Measurements from ENCODE around the gene OBSCN. TPM values are rescaled to one million over a fixed set of nuclear protein-coding genes. Genes with fewer than 3 reads are reported as not detected.

Gene OBSCN
- total RNA-seq, 1 donor from 2014 or later: 17.5 TPM

GRCh38 chr1:228218513-228219244 is 10.8 kb downstream of the OBSCN start:
- no peak for FAIRE-seq
- Histone ChIP-seq H4K20me1 (ENCODE audit: insufficient read depth, low read length) (no peaks in the 10 kb centered on the region), H3K4me2 (ENCODE audit: low read length) (no peak overlapping the region), H3K36me3 (ENCODE audit: insufficient read depth, low read length) (no peaks in the 10 kb centered on the region), H3K27me3 (ENCODE audit: insufficient read depth, low read length) (no peaks in the 10 kb centered on the region), H3K27ac (ENCODE audit: low read depth, low read length) (no peak overlapping the region), H3K4me1 (ENCODE audit: insufficient read depth, low read length) (no peaks in the 10 kb centered on the region), H3K79me2 (ENCODE audit: insufficient read depth, low read length) (no peaks in the 10 kb centered on the region), H3K9me3 (ENCODE audit: insufficient read depth, low read depth, low read length) (no peaks in the 10 kb centered on the region), H3K9ac (ENCODE audit: low read length) (no peak overlapping the region), H3K4me3 (ENCODE audit: insufficient read depth, low read depth, low read length) (no peak overlapping the region), H2AFZ (ENCODE audit: low read depth, low read length) (no peak overlapping the region)
- Mint-ChIP-seq H3K27ac (ENCODE audit: unreplicated experiment) (no peak overlapping the region), H3K36me3 (ENCODE audit: low read depth, unreplicated experiment) (peaks cover 17% of the 10 kb centered on the region), H3K4me3 (ENCODE audit: unreplicated experiment) (no peak overlapping the region), H3K9me3 (ENCODE audit: unreplicated experiment) (no peaks in the 10 kb centered on the region), H3K27me3 (ENCODE audit: low read depth, unreplicated experiment) (no peaks in the 10 kb centered on the region), H3K4me1 (ENCODE audit: low read depth, unreplicated experiment) (no peaks in the 10 kb centered on the region)
- DNase-seq (ENCODE audit: low read depth): no peak
- TF ChIP-seq EZH2 (IDR thresholded peaks at IDR 0.05; ENCODE audit: insufficient read depth, low read length): no peak
- TF ChIP-seq CTCF (IDR thresholded peaks at IDR 0.05; ENCODE audit: insufficient read depth, low read depth, low read length): no peak

GRCh38 chr1:228219245-228219961 is 11.6 kb downstream of the OBSCN start:
- Mint-ChIP-seq H3K4me1 (ENCODE audit: low read depth, unreplicated experiment) (no peaks in the 10 kb centered on the region), H3K27me3 (ENCODE audit: low read depth, unreplicated experiment) (no peaks in the 10 kb centered on the region), H3K36me3 (ENCODE audit: low read depth, unreplicated experiment) (peaks cover 21% of the 10 kb centered on the region), H3K27ac (ENCODE audit: unreplicated experiment) (no peak overlapping the region), H3K4me3 (ENCODE audit: unreplicated experiment) (no peak overlapping the region), H3K9me3 (ENCODE audit: unreplicated experiment) (peaks cover 2% of the 10 kb centered on the region)
- H3K9ac ChIP-seq (ENCODE audit: low read length): no peak overlapping the region
- no peaks in the 10 kb centered on the region for H3K27me3 ChIP-seq (ENCODE audit: insufficient read depth, low read length)
- H2AFZ ChIP-seq (ENCODE audit: low read depth, low read length): no peak overlapping the region
- no peaks in the 10 kb centered on the region for H3K79me2 ChIP-seq (ENCODE audit: insufficient read depth, low read length)
- H3K4me3 ChIP-seq (ENCODE audit: insufficient read depth, low read depth, low read length): no peak overlapping the region
- no peaks in the 10 kb centered on the region for H3K36me3 ChIP-seq (ENCODE audit: insufficient read depth, low read length)
- DNase-seq (ENCODE audit: low read depth): no peak
- no peak overlapping the region for H3K27ac ChIP-seq (ENCODE audit: low read depth, low read length)
- TF ChIP-seq EZH2 (IDR thresholded peaks at IDR 0.05; ENCODE audit: insufficient read depth, low read length) (no peak), CTCF (IDR thresholded peaks at IDR 0.05; ENCODE audit: insufficient read depth, low read depth, low read length) (no peak)
- H3K9me3 ChIP-seq (ENCODE audit: insufficient read depth, low read depth, low read length): no peaks in the 10 kb centered on the region
- no peak overlapping the region for H3K4me2 ChIP-seq (ENCODE audit: low read length)
- FAIRE-seq: no peak
- no peaks in the 10 kb centered on the region for H4K20me1 ChIP-seq (ENCODE audit: insufficient read depth, low read length)
- no peaks in the 10 kb centered on the region for H3K4me1 ChIP-seq (ENCODE audit: insufficient read depth, low read length)
